NB4 (cell line): Measurements from ENCODE around the gene NCOR1.
"Not testable (repeated sequence)": the region's sequence is repeated elsewhere in the genome, so short reads cannot be mapped to it uniquely, and the experiment has no call there.

Experiments
- DNase-seq: peaks from one replicate; pipeline ENCODE4 v3.0.0; 2010; ENCODE audit warnings: low read depth
- H3K4me3 ChIP-seq: one replicate; pipeline ENCODE4 v1.5.1; 2011; ENCODE audit warnings: mild to moderate bottlenecking, low read depth, low read length, moderate library complexity
- MYC ChIP-seq: IDR thresholded peaks from 2 replicates; pipeline ENCODE4 v1.6.1; 2011; ENCODE audit warnings: low read depth, low read length
- POLR2A ChIP-seq: IDR thresholded peaks from 2 replicates; pipeline ENCODE4 v1.6.1; 2011; ENCODE audit warnings: mild to moderate bottlenecking; ENCODE audit not compliant: insufficient read length; ENCODE audit errors: extremely low read depth
- TF ChIP-seq, protein P1 (sequence below): IDR thresholded peaks from one replicate; pipeline ENCODE4 v1.5.1; 2012; ENCODE audit warnings: low read depth, low read length
- TF ChIP-seq, protein P2 (sequence below): IDR thresholded peaks from 2 replicates; pipeline ENCODE4 v1.6.1; 2011; ENCODE audit warnings: low read depth, low read length

The NCOR1 gene

DNA sequence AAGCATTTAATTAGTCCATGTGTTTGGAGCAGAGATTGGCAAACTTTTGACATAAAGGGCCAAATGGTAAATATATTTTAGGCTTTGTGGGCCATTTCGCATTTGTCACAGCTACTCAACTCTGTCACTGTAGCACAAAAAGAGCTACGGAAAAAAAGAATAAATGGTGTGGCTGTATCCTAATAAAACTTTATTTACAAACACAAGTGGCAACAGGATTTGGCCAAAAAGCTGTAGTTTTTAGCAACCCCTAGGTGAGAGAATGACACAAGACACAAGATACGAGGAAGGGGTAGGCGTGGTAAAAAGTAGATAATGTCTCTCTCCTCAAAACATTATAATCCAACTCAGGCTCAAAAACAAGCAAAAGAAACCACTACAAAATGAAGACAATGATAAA, 149.2 kb downstream of the NCOR1 start:
- H3K4me3 ChIP-seq: no peak overlapping the region
- no peak for TF ChIP-seq POLR2A
- TF ChIP-seq MYC: no peak
- TF ChIP-seq, protein P1, sequence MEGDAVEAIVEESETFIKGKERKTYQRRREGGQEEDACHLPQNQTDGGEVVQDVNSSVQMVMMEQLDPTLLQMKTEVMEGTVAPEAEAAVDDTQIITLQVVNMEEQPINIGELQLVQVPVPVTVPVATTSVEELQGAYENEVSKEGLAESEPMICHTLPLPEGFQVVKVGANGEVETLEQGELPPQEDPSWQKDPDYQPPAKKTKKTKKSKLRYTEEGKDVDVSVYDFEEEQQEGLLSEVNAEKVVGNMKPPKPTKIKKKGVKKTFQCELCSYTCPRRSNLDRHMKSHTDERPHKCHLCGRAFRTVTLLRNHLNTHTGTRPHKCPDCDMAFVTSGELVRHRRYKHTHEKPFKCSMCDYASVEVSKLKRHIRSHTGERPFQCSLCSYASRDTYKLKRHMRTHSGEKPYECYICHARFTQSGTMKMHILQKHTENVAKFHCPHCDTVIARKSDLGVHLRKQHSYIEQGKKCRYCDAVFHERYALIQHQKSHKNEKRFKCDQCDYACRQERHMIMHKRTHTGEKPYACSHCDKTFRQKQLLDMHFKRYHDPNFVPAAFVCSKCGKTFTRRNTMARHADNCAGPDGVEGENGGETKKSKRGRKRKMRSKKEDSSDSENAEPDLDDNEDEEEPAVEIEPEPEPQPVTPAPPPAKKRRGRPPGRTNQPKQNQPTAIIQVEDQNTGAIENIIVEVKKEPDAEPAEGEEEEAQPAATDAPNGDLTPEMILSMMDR: no peak
- TF ChIP-seq, protein P2, sequence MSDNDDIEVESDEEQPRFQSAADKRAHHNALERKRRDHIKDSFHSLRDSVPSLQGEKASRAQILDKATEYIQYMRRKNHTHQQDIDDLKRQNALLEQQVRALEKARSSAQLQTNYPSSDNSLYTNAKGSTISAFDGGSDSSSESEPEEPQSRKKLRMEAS: no peak
- no peak for DNase-seq

GRCh38 chr17:16061631-16062030, 153.7 kb downstream of the NCOR1 start:
- DNase-seq: no peak
- no peak overlapping the region for H3K4me3 ChIP-seq
- TF ChIP-seq, protein P1: no peak
- no peak for TF ChIP-seq MYC
- TF ChIP-seq, protein P2: no peak
- no peak for TF ChIP-seq POLR2A

DNA sequence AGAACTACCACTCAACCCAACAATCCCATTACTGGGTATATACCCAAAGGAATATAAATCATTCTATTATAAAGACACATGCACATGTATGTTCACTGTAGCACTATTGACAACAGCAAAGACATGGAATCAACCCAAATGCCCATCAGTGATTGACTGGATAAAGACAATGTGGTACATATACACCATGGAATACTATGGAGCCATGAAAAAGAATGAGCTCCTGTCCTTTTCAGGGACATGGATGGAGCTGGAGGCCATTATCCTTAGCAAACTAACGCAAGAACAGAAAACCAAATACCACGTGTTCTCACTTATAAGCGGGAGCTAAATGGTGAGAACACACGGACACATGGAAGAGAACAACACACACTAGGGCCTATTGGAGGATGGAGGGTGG, 160.2 kb downstream of the NCOR1 start:
- not testable (repeated sequence) for DNase-seq, H3K4me3 ChIP-seq

DNA sequence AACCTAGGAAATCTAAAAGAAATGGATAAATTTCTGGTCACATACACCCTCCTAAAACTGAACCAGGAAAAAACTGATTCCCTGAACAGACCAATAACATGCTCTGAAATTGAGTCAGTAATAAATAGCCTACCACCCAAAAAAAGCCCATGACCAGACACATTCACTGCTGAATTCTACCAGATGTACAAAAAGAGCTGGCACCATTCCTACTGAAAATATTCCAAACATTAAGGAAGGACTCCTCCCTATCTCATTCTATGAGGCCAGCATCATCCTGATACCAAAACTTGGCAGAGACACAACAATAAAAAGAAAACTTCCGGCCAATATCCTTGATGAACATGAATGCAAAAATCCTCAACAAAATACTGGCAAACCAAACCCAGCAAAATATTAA, 162.8 kb downstream of the NCOR1 start:
- no peak for DNase-seq
- TF ChIP-seq, protein P2: no peak
- TF ChIP-seq POLR2A (no peak), MYC (no peak)
- TF ChIP-seq, protein P1: no peak
- no peak overlapping the region for H3K4me3 ChIP-seq

DNA sequence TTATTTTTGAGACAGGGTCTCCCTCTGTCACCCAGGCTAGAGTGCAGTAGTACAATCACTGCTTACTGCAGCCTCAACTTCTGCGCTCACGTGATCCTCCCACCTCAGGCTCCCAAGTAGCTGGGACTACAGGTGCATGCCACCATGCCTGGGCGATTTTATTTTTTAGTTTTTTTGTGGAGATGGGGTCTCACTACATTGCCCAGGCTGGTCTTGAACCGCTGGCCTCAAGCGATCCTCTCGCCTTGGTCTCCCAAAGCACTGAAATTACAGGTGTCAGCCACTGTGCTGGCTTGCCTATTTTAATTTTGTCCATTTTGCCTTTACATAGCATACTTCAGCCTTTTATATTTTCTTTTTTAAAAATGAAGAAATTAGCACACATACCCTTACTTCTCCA, 164.5 kb downstream of the NCOR1 start:
- H3K4me3 ChIP-seq: no peak overlapping the region
- no peak for TF ChIP-seq POLR2A
- TF ChIP-seq MYC: no peak
- TF ChIP-seq, protein P2: no peak
- TF ChIP-seq, protein P1: no peak
- DNase-seq: no peak

- no peak overlapping the region for H3K4me3 ChIP-seq
- no peak for DNase-seq
- TF ChIP-seq, protein P1: no peak
- TF ChIP-seq, protein P2: no peak
- TF ChIP-seq MYC: no peak
- no peak for TF ChIP-seq POLR2A
These were observed 166.4 kb downstream of the NCOR1 start for GRCh38 chr17:16048811-16049449.
